DOHH2 (cell line): ENCODE results near the gene ABCG8.
"Not testable (repeated sequence)": the region's sequence is repeated elsewhere in the genome, so short reads cannot be mapped to it uniquely, and the experiment has no call there.

Experiments
- H3F3A ChIP-seq: fragments of 200-600 bp; sonication (generic), shearing (Covaris generic); 2 replicates; pipeline ENCODE4 v1.6.0; 2016; ENCODE audit warnings: antibody characterized with exemption, mild to moderate bottlenecking; ENCODE audit not compliant: control insufficient read depth, insufficient read depth
- H3K27ac ChIP-seq: fragments of 200-600 bp; sonication (generic); 2 replicates; pipeline ENCODE4 v1.5.1; 2014; ENCODE audit warnings: low read depth, mild to moderate bottlenecking, low read length, moderate library complexity
- H3K27me3 ChIP-seq: fragments of 200-600 bp; sonication (generic); 2 replicates; pipeline ENCODE4 v1.6.1; 2014; ENCODE audit warnings: mild to moderate bottlenecking, low read length, mixed read lengths; ENCODE audit not compliant: control insufficient read depth
- H3K36me3 ChIP-seq: fragments of 200-600 bp; sonication (generic); 2 replicates; pipeline ENCODE4 v1.6.1; 2014; ENCODE audit warnings: mild to moderate bottlenecking, low read length, moderate library complexity, mixed read lengths; ENCODE audit not compliant: control insufficient read depth
- H3K4me1 ChIP-seq: fragments of 200-600 bp; sonication (generic); 2 replicates; pipeline ENCODE4 v1.6.1; 2014; ENCODE audit warnings: mild to moderate bottlenecking, low read length, mixed read lengths; ENCODE audit not compliant: control insufficient read depth
- H3K4me2 ChIP-seq: fragments of 200-600 bp; sonication (generic); 2 replicates; pipeline ENCODE4 v1.6.0; 2014; ENCODE audit warnings: mild to moderate bottlenecking, low read length, moderate library complexity
- H3K4me3 ChIP-seq: fragments of 200-600 bp; sonication (generic); 2 replicates; pipeline ENCODE4 v1.5.1; 2014; ENCODE audit warnings: mild to moderate bottlenecking, low read length, mixed read lengths
- H3K79me2 ChIP-seq: fragments of 200-600 bp; sonication (generic); 2 replicates; pipeline ENCODE4 v1.6.1; 2014; ENCODE audit warnings: mild to moderate bottlenecking, low read length, mixed read lengths; ENCODE audit not compliant: control insufficient read depth
- H3K9me2 ChIP-seq: fragments of 200-600 bp; sonication (generic); replicated peaks from 2 replicates; pipeline ENCODE4 v1.6.1; 2014; ENCODE audit warnings: mild to moderate bottlenecking, low read length, mixed read lengths; ENCODE audit not compliant: control insufficient read depth
- H3K9me3 ChIP-seq: fragments of 200-600 bp; sonication (generic); 2 replicates; pipeline ENCODE4 v1.6.1; 2014; ENCODE audit warnings: antibody characterized with exemption, low read length, mixed read lengths; ENCODE audit not compliant: control insufficient read depth, insufficient read depth
- H4K20me1 ChIP-seq: fragments of 200-600 bp; sonication (generic); 2 replicates; pipeline ENCODE4 v1.6.0; 2014; ENCODE audit warnings: low read depth, mild to moderate bottlenecking, antibody characterized with exemption, low read length, moderate library complexity; ENCODE audit not compliant: control insufficient read depth, insufficient read depth
- CTCF ChIP-seq: fragments of 200-600 bp; sonication (generic); IDR thresholded peaks from one replicate; pipeline ENCODE4 v1.5.1; 2014; ENCODE audit warnings: antibody characterized with exemption, mild to moderate bottlenecking, low read depth, low read length; ENCODE audit not compliant: poor library complexity, severe bottlenecking
- EZH2phosphoT487 ChIP-seq: fragments of 200-600 bp; sonication (generic); IDR thresholded peaks from 2 replicates; pipeline ENCODE4 v1.6.1; 2017; ENCODE audit warnings: borderline replicate concordance, mild to moderate bottlenecking, antibody characterized with exemption, low read length, moderate library complexity, mixed read lengths

The ABCG8 gene

GRCh38 chr2:43905371-43905803 lies 66.6 kb downstream of the ABCG8 start:
- Histone ChIP-seq H3K4me3 (no peak overlapping the region), H3K4me1 (no peaks in the 10 kb centered on the region), H3K9me3 (no peaks in the 10 kb centered on the region), H3K27ac (no peak overlapping the region), H4K20me1 (no peaks in the 10 kb centered on the region), H3K36me3 (peaks cover 86% of the 10 kb centered on the region), H3F3A (peaks cover 3% of the 10 kb centered on the region; the same call in 1 of the 2 replicates), H3K79me2 (no peaks in the 10 kb centered on the region), H3K9me2 (no peaks in the 10 kb centered on the region), H3K4me2 (no peak overlapping the region), H3K27me3 (no peaks in the 10 kb centered on the region)
- no peak for TF ChIP-seq CTCF
- no peak for TF ChIP-seq EZH2phosphoT487

- H3K79me2 ChIP-seq = no peaks in the 10 kb centered on the region
- no peaks in the 10 kb centered on the region for H3K9me3 ChIP-seq
- H3F3A ChIP-seq = peaks cover 3% of the 10 kb centered on the region; the same call in 1 of the 2 replicates
- no peak for TF ChIP-seq CTCF
- TF ChIP-seq EZH2phosphoT487 = no peak
- no peaks in the 10 kb centered on the region for H3K9me2 ChIP-seq
- no peak overlapping the region for H3K4me2 ChIP-seq
- no peak overlapping the region for H3K27ac ChIP-seq
- peaks cover 82% of the 10 kb centered on the region for H3K36me3 ChIP-seq
- H4K20me1 ChIP-seq = no peaks in the 10 kb centered on the region
- H3K4me1 ChIP-seq = no peaks in the 10 kb centered on the region
- no peaks in the 10 kb centered on the region for H3K27me3 ChIP-seq
- H3K4me3 ChIP-seq = no peak overlapping the region
Measured at GRCh38 chr2:43905871-43906270, 67.1 kb downstream of the ABCG8 start.

- Histone ChIP-seq H3K9me2 (no peaks in the 10 kb centered on the region), H3K27ac (no peak overlapping the region), H4K20me1 (no peaks in the 10 kb centered on the region), H3K4me2 (no peak overlapping the region), H3K27me3 (no peaks in the 10 kb centered on the region), H3K4me1 (no peaks in the 10 kb centered on the region), H3K4me3 (no peak overlapping the region), H3K36me3 (peaks cover 80% of the 10 kb centered on the region), H3K79me2 (no peaks in the 10 kb centered on the region), H3K9me3 (no peaks in the 10 kb centered on the region), H3F3A (peaks cover 3% of the 10 kb centered on the region; the same call in 1 of the 2 replicates)
- TF ChIP-seq EZH2phosphoT487 = no peak
- no peak for TF ChIP-seq CTCF
Measured at GRCh38 chr2:43906448-43907109, 67.8 kb downstream of the ABCG8 start.

GRCh38 chr2:43911136-43911790 lies 72.5 kb downstream of the ABCG8 start:
- peaks cover 80% of the 10 kb centered on the region for H3K36me3 ChIP-seq
- not testable (repeated sequence) for H3K4me3 ChIP-seq, H3K9me2 ChIP-seq, H3K4me1 ChIP-seq, H4K20me1 ChIP-seq, H3K27me3 ChIP-seq, H3K79me2 ChIP-seq, H3K27ac ChIP-seq, H3F3A ChIP-seq, H3K4me2 ChIP-seq, H3K9me3 ChIP-seq
